Cardiac septum (tissue), 1 donor: Measurements from ENCODE around the gene RTEL1. TPM values are rescaled to one million over a fixed set of nuclear protein-coding genes. Genes with fewer than 3 reads are reported as not detected.
A peak's percentile ranks its signal among the peaks of the same experiment; 100 is the strongest.

Experiments used
- DNase-seq: peaks from one replicate; pipeline ENCODE4 v3.0.0-alpha.2; 2020; ENCODE audit warnings: low spot score
- intact Hi-C: fragments of 100-400 bp; cut with DNase I; formaldehyde crosslinking; loops from one replicate; pipeline ENCODE4 v1.14.0; 2022
- total RNA-seq: library from RNA; stranded (reverse); fragmentation: NEBNext Ultra II Directional; extraction: Animal tissue kit (Norgen Biotek cat#: 25700); gene quantifications from one replicate; pipeline ENCODE4 v1.2.1, GENCODE V29; 2021
- donor health status: DM: no; HTN: no; CAD: no.

RTEL1 gene
- total RNA-seq, 1 donor from 2014 or later = 10.5 TPM

DNA sequence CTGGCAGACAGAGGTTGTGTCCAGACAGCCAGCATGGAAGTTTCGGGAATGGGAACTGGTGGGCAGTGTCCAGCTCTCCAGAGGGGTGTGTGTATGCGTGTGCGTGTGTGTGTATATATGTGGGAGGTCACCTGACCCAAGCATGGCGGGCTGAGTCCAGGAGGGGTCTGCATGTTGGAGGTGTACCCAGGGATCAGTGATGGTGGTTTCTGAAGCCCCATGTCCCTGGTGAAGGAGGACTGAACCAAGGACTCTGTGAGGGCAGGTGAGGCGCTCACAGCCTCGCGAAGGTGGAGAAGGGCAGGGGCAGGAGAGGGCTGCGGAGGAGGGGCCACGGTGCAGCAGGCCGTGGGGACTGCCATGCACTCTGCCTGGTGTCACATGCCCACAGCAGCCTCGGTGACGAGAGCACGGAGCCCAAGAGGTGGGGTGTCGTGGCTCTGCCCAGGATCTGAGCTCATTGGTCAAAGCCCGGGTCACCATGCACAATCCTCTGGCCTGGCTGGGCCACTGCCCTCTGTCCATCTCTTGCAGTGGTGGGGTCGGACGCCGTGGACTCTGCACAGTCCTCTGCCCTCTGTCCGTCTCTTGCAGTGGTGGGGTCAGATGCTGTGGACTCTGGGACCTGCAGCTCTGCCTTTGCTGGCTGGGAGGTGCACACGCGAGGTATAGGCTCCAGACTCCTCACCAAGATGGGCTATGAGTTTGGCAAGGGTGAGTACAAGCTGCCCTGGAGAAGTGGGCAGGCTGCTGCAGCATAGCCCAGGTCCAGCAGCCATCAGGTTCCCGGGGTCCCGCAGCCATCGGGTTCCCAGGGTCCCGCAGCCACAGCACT is 76.2 kb downstream of the RTEL1 start:
- intact Hi-C loops = no loop called here
- peak; percentile 58 for DNase-seq

DNA sequence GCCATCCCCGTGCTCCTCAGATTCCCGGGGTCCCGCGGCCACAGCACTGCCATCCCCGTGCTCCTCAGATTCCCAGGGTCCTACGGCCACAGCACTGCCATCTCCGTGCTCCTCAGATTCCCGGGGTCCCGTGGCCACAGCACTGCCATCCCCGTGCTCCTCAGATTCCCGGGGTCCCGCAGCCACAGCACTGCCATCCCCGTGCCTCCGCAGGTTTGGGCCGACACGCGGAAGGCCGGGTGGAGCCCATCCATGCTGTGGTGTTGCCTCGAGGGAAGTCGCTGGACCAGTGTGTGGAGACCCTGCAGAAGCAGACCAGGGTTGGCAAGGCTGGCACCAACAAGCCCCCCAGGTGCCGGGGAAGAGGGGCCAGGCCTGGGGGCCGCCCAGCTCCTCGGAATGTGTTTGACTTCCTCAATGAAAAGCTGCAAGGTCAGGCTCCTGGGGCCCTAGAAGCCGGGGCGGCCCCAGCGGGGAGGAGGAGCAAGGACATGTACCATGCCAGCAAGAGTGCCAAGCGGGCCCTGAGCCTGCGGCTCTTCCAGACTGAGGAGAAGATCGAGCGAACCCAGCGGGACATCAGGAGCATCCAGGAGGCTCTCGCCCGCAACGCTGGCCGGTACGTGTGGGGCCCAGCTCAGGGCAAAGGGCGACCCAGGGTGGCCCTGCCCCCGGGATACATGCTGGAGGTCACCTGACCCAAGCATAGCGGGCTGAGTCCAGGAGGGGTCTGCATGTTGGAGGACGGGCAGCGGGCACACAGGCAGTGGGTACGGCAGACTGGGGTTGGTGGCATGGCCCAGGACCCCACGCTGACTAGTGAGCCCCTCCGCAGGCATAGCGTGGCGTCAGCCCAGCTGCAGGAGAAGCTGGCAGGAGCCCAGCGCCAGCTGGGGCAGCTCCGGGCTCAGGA is 77.1 kb downstream of the RTEL1 start:
- intact Hi-C loops = loop anchor here (5.0 kb wide), 1 partner anchor 38 kb away; the partner anchor contains the start of gene TNFRSF6B
- DNase-seq = peak; percentile 66

DNA sequence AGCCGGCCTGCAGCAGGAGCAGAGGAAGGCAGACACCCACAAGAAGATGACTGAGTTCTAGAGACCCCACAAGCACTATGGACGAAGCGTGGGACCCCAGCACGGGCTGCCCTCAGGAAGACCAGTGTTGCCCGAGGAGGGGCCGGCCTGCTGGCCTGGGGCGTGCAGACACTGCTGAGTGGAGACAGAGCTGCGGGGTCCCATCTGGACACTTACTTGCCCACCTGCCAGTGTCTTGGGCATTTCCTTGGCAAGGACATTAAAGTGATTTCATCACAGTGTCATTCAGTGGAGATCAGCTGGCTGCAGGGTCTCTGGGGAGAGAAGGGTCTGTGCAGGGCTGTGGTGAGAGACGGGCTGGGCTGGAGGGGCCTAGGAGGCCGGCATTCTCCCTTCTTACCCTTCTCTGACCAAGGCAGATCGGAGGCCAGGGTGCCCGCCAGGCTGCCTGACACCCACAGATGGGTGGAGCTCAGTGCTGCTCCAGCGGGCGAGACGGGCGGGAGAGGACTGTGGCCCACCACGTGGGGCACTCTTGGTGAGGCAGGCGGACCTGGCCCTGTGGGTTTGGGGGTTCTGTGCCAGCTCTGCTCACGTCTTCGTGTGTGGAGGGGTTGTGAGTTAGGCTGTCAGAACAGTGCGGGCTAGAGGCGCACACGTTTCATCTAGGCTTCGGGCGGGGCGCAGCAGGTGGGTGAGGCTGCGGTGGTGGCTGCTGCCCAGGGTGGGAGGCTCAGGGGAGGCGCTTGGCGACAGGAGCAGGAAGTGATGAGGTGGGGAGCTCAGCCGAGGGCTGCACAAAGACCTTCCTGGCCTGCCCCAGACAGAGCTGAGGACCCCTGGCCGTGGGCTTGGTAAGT is 78.0 kb downstream of the RTEL1 start, which contains the start of gene LIME1:
LIME1 (plus strand) TSS at position 806 of the 860 bp plus-strand sequence. CDS start 886 bp downstream, outside the sequence.
- peak; percentile 61 for DNase-seq
- intact Hi-C loops = loop anchor here (5.0 kb wide), 1 partner anchor 39 kb away; the partner anchor contains the start of gene TNFRSF6B

DNA sequence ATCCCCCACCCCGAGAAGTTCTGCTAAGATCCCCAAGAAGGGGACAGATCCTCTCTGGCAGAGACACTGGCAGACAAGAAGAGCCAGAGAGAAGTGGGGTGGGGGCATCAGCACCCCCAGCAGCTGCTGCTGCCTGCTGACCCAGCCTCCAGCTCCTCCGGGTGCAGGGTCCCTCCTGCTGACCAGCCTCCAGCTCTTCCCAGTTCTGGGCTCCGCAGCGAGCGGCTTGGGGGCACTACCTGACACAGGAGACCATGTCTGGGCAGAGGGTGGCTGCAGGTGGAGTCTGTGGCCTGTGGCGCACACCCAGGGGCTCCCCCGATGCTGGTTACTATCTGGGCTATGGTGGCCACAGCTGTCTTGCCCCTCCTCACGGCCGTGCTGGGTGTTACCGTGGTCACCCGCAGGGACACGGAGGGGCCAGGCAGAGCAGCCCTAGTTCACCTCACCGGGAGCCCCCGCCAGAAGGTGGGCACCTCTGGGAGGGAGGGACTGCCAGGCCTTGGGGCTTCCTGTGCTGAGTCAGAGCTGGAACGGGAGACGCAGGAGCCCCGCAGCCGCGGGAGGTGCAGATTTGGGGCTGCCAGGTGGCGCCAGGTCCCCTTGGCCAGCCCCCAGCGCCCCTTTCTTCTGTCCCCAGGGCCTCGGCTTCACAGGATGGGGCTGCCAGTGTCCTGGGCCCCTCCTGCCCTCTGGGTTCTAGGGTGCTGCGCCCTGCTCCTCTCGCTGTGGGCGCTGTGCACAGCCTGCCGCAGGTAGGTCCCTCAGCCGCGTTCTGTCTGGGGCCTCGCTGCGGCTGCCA is 79.0 kb downstream of the RTEL1 start:
- intact Hi-C loops = loop anchor here (5.0 kb wide), 1 partner anchor 40 kb away; the partner anchor contains the start of gene TNFRSF6B
- DNase-seq = no peak

DNA sequence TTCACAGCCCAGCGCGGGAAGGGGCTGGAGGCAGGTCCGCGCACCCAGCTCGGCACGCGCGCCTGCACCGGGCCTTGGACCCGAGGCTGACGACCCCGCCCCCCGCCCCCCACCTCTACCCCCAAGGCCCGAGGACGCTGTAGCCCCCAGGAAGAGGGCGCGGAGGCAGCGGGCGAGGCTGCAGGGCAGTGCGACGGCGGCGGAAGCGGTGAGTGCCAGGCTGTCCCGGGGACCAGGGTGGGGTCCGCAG is 79.5 kb downstream of the RTEL1 start:
- intact Hi-C loops = loop anchor here (5.0 kb wide), 1 partner anchor 40 kb away; the partner anchor contains the start of gene TNFRSF6B

DNA sequence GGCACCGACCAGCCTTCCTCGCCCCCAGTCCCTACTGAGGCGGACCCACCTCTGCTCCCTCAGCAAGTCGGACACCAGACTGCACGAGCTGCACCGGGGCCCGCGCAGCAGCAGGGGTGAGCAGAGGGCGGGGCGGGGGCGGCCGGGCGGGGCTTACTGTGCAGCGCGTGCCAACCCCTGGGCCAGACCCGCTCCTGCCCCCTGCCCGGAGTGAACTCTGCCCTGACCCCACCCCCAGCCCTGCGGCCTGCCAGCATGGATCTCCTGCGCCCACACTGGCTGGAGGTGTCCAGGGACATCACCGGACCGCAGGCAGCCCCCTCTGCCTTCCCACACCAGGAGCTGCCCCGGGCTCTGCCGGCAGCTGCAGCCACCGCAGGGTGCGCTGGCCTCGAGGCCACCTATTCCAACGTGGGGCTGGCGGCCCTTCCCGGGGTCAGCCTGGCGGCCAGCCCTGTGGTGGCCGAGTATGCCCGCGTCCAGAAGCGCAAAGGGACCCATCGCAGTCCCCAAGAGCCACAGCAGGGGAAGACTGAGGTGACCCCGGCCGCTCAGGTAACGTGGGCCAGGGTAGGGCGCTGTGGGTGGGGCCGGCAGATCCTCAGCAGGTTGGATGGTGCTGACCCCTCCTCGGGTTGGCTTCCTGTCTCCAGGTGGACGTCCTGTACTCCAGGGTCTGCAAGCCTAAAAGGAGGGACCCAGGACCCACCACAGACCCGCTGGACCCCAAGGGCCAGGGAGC is 80.0 kb downstream of the RTEL1 start:
- DNase-seq = peak; percentile 60
- intact Hi-C loops = loop anchor here (5.0 kb wide), 1 partner anchor 41 kb away; the partner anchor contains the start of gene TNFRSF6B

More for the DNA sequence above, 79.5 kb downstream of the RTEL1 start:
- no peak for DNase-seq

DNA sequence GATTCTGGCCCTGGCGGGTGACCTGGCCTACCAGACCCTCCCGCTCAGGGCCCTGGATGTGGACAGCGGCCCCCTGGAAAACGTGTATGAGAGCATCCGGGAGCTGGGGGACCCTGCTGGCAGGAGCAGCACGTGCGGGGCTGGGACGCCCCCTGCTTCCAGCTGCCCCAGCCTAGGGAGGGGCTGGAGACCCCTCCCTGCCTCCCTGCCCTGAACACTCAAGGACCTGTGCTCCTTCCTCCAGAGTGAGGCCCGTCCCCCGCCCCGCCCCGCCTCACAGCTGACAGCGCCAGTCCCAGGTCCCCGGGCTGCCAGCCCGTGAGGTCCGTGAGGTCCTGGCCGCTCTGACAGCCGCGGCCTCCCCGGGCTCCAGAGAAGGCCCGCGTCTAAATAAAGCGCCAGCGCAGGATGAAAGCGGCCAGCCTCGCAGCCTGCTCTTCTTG is 80.6 kb downstream of the RTEL1 start:
- DNase-seq = peak; percentile 80
- intact Hi-C loops = loop anchor here (5.0 kb wide), 1 partner anchor 41 kb away; the partner anchor contains the start of gene TNFRSF6B

DNA sequence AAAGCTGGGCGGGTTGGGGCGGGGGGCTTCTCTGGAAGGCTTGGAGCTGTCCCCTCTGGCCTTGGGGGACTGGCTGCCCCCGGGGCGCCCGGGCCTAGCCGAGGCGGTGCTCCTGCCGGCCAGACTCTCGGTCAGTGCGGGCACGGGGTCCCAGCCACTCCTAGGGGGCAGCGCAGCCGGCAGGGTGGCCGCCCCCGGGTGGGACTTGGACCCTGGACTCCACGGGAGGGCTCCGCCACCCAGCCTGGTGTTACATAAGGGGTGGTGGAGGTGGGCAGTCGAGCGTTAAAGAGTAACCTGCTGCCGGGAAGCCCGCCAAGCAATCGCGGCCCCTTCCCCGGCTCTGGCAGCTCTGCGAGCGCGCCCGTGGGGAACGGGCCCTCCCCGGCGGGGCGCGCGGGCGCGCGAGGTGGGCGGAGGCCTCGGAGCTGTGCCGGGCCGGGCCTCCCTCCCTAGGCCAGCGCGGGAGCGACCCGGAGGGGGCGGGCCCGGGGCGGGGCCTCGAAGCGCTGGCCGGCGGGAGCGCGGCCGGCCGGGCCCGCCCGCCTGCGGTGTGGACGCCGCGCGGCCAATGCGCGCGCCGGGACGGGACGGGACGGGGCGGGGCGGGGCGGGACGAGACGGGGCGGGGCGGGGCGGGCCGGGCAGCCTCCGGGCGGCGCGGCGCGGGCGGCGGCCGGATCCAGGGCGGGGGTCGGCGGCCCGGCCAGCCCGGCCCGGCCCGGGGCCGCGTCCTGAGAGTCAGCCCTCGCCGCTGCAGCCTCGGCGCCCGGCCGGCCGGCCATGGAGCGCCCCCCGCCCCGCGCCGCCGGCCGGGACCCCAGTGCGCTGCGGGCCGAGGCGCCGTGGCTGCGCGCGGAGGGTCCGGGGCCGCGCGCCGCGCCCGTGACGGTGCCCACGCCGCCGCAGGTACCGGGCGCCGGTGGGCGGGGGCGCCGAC is 81.3 kb downstream of the RTEL1 start, which contains the start of gene SLC2A4RG:
SLC2A4RG (plus strand) TSS at position 647 of the 940 bp plus-strand sequence; CDS start at position 784, 137 bp downstream.
- intact Hi-C loops = loop anchor here (5.0 kb wide), 2 partner anchors 42 to 112 kb away; partner anchors contain the start of genes GMEB2 and TNFRSF6B
- peak; percentile 89 for DNase-seq

DNA sequence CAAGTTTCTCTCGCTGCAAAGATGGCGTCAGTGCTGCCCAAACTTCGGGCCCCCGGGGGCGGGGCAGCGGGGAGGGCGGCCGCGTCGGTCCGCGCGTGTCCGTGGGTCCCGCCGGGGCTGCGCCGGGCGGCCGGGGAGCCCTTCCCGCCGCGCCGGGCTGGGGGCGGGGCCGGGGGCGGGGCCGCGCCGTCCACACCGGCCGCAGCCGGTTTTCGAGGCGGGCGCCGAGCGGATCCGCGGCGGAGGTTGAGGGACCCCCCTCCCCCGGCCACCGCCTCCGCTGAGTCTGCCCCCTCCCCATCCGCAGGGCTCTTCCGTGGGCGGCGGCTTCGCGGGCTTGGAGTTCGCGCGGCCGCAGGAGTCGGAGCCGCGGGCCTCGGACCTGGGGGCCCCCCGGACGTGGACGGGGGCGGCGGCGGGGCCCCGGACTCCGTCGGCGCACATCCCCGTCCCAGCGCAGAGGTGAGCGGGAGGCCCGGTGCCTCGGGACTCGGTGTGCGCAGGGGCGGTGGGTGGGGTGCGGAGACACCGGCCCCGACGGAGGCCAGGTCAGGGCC is 82.0 kb downstream of the RTEL1 start:
- peak; percentile 78 for DNase-seq
- intact Hi-C loops = loop anchor here (5.0 kb wide), 1 partner anchor 113 kb away; the partner anchor contains the start of gene GMEB2

DNA sequence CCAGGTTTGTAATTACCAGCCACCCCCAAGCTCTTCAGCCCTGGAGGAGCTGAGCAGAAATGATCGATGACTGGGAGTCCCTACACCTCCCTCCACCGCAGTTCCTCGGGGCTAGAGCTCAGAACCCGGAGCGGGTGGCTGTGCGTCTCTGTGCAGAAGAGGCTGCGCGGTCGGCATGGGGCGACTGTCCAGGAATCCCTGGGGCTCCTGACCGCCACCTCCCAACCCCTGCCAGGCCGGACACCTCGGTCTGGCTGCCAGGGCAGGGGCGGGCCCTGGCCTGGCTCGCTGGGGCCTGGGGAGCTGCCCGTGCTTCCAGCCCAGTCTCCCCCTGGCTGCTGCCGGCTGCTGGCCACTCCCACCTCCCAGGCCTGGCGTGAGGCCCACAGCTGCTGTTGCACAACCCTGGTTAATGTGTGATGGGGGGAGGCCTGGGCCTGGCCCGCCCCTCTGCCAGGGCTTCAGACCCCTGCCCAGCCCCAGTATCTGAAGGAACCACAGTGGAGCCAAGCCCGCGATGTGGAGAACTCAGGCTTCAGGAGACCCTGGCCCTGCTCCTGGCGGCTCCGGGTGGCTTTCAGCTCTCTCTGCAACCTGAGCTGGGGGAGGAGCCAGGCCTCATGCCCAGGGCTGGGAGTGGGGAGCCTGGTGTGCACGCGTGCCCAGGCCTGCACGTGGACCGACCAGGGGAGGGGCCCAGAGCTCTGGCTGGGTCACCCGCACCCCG is 82.7 kb downstream of the RTEL1 start:
- intact Hi-C loops = loop anchor here (5.0 kb wide), 1 partner anchor 113 kb away; the partner anchor contains the start of gene GMEB2
- DNase-seq = peak; percentile 93

DNA sequence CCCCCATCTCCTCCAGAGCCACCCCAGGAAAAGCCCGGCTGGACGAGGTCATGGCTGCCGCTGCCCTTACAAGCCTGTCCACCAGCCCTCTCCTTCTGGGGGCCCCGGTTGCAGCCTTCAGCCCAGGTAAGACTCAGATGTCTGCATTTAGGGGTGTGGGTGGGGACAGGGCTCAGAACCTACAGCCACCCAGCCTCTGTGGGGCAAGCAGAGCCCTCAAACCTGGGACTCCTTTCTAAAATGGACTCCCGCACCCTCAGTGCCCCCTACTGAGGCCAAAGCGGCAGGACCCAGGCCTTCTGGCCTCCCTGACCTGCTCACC is 83.2 kb downstream of the RTEL1 start:
- DNase-seq = no peak
- intact Hi-C loops = loop anchor here (5.0 kb wide), 1 partner anchor 114 kb away; the partner anchor contains the start of gene GMEB2

DNA sequence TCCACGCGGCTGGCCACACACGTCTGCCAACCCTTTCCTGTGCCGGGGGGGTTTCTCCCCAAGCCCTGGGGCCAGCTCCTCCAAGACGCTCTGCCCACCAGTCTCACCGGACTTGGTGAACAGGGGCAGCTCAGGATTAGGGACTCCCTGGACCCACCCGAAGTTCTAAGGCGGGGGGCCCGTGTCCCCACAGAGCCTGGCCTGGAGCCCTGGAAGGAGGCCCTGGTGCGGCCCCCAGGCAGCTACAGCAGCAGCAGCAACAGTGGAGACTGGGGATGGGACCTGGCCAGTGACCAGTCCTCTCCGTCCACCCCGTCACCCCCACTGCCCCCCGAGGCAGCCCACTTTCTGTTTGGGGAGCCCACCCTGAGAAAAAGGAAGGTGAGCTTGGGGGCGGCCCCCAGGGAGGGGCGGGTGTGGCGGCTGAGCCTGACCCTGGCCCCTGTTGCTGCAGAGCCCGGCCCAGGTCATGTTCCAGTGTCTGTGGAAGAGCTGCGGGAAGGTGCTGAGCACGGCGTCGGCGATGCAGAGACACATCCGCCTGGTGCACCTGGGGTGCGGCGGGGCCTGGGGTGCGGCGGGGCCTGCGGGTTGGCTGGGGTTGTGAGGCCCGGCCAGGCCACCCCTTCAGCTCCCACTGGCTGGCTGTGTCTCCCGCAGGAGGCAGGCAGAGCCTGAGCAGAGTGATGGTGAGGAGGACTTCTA is 83.7 kb downstream of the RTEL1 start:
- DNase-seq = peak; percentile 73
- intact Hi-C loops = loop anchor here (5.0 kb wide), 1 partner anchor 115 kb away; the partner anchor contains the start of gene GMEB2

DNA sequence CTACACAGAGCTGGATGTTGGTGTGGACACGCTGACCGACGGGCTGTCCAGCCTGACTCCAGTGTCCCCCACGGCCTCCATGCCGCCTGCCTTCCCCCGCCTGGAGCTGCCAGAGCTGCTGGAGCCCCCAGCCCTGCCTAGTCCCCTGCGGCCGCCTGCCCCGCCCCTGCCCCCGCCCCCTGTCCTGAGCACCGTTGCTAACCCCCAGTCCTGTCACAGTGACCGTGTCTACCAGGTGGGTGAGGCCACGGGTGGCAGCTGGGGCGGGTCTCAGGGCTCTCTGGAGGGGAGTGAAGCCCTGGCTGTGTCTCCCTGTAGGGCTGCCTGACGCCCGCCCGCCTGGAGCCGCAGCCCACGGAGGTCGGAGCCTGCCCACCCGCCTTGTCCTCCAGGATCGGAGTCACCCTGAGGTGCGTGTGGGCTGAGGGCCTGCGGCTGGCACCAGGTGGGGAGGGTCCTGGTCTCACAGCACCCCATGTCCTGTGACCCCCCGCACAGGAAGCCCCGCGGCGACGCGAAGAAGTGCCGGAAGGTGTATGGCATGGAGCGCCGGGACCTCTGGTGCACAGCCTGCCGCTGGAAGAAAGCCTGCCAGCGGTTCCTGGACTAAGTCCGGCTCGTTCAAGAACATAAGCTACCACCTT is 84.4 kb downstream of the RTEL1 start:
- intact Hi-C loops = loop anchor here (5.0 kb wide), 1 partner anchor 115 kb away; the partner anchor contains the start of gene GMEB2
- DNase-seq = peak; percentile 63
